Colonic mucosa (tissue), 4 donors: ENCODE results near the gene C3AR1. TPM values are rescaled to one million over a fixed set of nuclear protein-coding genes. Genes with fewer than 3 reads are reported as not detected.

Experiments
- DNase-seq: peaks from one replicate; pipeline ENCODE4 v3.0.0-alpha.2; 2020
- H3K27ac ChIP-seq: fragments of 200-600 bp; one replicate; pipeline ENCODE4 v1.8.0; 2021
- H3K27me3 ChIP-seq: fragments of 200-600 bp; one replicate; pipeline ENCODE4 v1.8.0; 2021
- H3K36me3 ChIP-seq: fragments of 200-600 bp; one replicate; pipeline ENCODE4 v1.8.0; 2021
- H3K4me1 ChIP-seq: fragments of 200-600 bp; one replicate; pipeline ENCODE4 v1.8.0; 2021; ENCODE audit warnings: mild to moderate bottlenecking
- H3K4me3 ChIP-seq: fragments of 200-600 bp; one replicate; pipeline ENCODE4 v1.8.0; 2021
- H3K9ac ChIP-seq, 2 donors: one replicate each; pipeline ENCODE4 v1.7.0; 2013; ENCODE audit warnings: control low read depth in 2 of 2, low read depth in 2 of 2, low read length in 2 of 2
- H3K9me3 ChIP-seq: fragments of 200-600 bp; one replicate; pipeline ENCODE4 v1.8.0; 2021
- CTCF ChIP-seq: fragments of 200-600 bp; IDR thresholded peaks from one replicate; pipeline ENCODE4 v1.8.0; 2022; ENCODE audit warnings: antibody characterized with exemption, mild to moderate bottlenecking
- intact Hi-C: fragments of 100-400 bp; cut with DNase I; formaldehyde crosslinking; loops from one replicate; pipeline ENCODE4 v1.14.1; 2022
- total RNA-seq, 2 donors: library from RNA; stranded (reverse); fragmentation: NEBNext Ultra II Directional in 1 of 2; extraction: Animal tissue kit (Norgen Biotek cat#: 25700) in 1 of 2; gene quantifications; one replicate each; pipeline ENCODE4 v1.2.1, GENCODE V29; 2021
- donor health status: healthy.
- donor health status: DM: no; HTN: no; CAD: no.
- donor health status: DM: no; HTN: no; CAD: no.

The C3AR1 gene
- total RNA-seq, 2 donors from 2014 or later: 1.8 to 7.9 TPM

- no peaks in the 10 kb centered on the region for H3K36me3 ChIP-seq
- peak overlapping the region; percentile 37 to 93 for H3K9ac ChIP-seq
- peaks cover 6% of the 10 kb centered on the region for H3K4me1 ChIP-seq
- peak overlapping the region; percentile 96 for H3K27ac ChIP-seq
- H3K4me3 ChIP-seq: peak overlapping the region; percentile 60
- no peak for TF ChIP-seq CTCF
- H3K27me3 ChIP-seq: no peaks in the 10 kb centered on the region
- intact Hi-C loops: loop anchor here (5.0 kb wide), 1 partner anchor 44 kb away; no protein-coding TSS in a partner anchor
- DNase-seq: peak; percentile 41
- no peaks in the 10 kb centered on the region for H3K9me3 ChIP-seq
Measured at GRCh38 chr12:8081251-8081920, 15.2 kb upstream of the C3AR1 start.

- H3K36me3 ChIP-seq: no peaks in the 10 kb centered on the region
- H3K9me3 ChIP-seq: no peaks in the 10 kb centered on the region
- TF ChIP-seq CTCF: no peak
- H3K27me3 ChIP-seq: no peaks in the 10 kb centered on the region
- peaks cover 6% of the 10 kb centered on the region for H3K4me1 ChIP-seq
- intact Hi-C loops: loop anchor here (5.0 kb wide), 1 partner anchor 43 kb away; no protein-coding TSS in a partner anchor
- no peak overlapping the region for H3K4me3 ChIP-seq
- no peak overlapping the region for H3K27ac ChIP-seq
- H3K9ac ChIP-seq: no peak overlapping the region
- DNase-seq: no peak
Measured at GRCh38 chr12:8080120-8080519, 14.0 kb upstream of the C3AR1 start.

GRCh38 chr12:8078916-8079315 lies 12.8 kb upstream of the C3AR1 start:
- Histone ChIP-seq H3K4me3 (no peak overlapping the region), H3K27me3 (no peaks in the 10 kb centered on the region), H3K36me3 (no peaks in the 10 kb centered on the region), H3K9ac (no peak overlapping the region), H3K9me3 (no peaks in the 10 kb centered on the region), H3K27ac (no peak overlapping the region), H3K4me1 (peaks cover 6% of the 10 kb centered on the region)
- intact Hi-C loops: no loop called here
- no peak for DNase-seq
- no peak for TF ChIP-seq CTCF

- peak; percentile 21 for TF ChIP-seq CTCF
- no peaks in the 10 kb centered on the region for H3K9me3 ChIP-seq
- H3K4me1 ChIP-seq: peaks cover 5% of the 10 kb centered on the region
- H3K27me3 ChIP-seq: no peaks in the 10 kb centered on the region
- DNase-seq: no peak
- no peak overlapping the region for H3K27ac ChIP-seq
- H3K9ac ChIP-seq: no peak overlapping the region
- intact Hi-C loops: no loop called here
- no peaks in the 10 kb centered on the region for H3K36me3 ChIP-seq
- H3K4me3 ChIP-seq: no peak overlapping the region
Measured at GRCh38 chr12:8078398-8078797, 12.2 kb upstream of the C3AR1 start.

- intact Hi-C loops: no loop called here
- Histone ChIP-seq H3K9me3 (no peaks in the 10 kb centered on the region), H3K27me3 (no peaks in the 10 kb centered on the region), H3K4me1 (no peaks in the 10 kb centered on the region), H3K36me3 (no peaks in the 10 kb centered on the region), H3K4me3 (no peak overlapping the region), H3K9ac (no peak overlapping the region), H3K27ac (no peak overlapping the region)
- DNase-seq: no peak
- no peak for TF ChIP-seq CTCF
Measured at GRCh38 chr12:8077207-8077606, 11.0 kb upstream of the C3AR1 start.
